PC-9 (cell line): Measurements from ENCODE around the gene DHRS7B. TPM values are rescaled to one million over a fixed set of nuclear protein-coding genes. Genes with fewer than 3 reads are reported as not detected.

Experiments
- BruUV-seq: library from RNA; stranded (reverse); fragments of 400-500 nt; replicated peaks from 2 replicates; lab custom pipeline; 2021; lab: Mats Ljungman, UMichigan
- CTCF ChIA-PET: fragments of 300-600 bp; sonication (Branson Sonifier 250); formaldehyde crosslinking; loops from one replicate; lab custom pipeline; 2022; ENCODE audit warnings: antibody characterized with exemption; lab: Charles Lee
- POLR2A ChIA-PET: fragments of 300-600 bp; sonication (Branson Sonifier 250); formaldehyde crosslinking; loops from one replicate; lab custom pipeline; 2022; ENCODE audit warnings: antibody characterized with exemption; ENCODE audit not compliant: unreplicated experiment; lab: Charles Lee
- DNase-seq, 2 experiments: peaks; one replicate each; pipeline versions ENCODE4 v3.0.0 to v3.0.0-alpha.2; 2015 to 2022; ENCODE audit warnings: mixed read lengths in 1 of 2
- H2AFZ ChIP-seq: fragments of 200-600 bp; sonication (generic); 2 replicates; pipeline ENCODE4 v1.8.1; 2017; ENCODE audit warnings: antibody characterized with exemption
- H3F3A ChIP-seq: fragments of 200-600 bp; sonication (generic); 2 replicates; pipeline ENCODE4 v1.8.1; 2017; ENCODE audit warnings: antibody characterized with exemption, mild to moderate bottlenecking, low read depth; ENCODE audit not compliant: insufficient read depth
- H3K27ac ChIP-seq: fragments of 200-600 bp; sonication (generic); 2 replicates; pipeline ENCODE4 v1.6.1; 2016; ENCODE audit warnings: mixed run types
- H3K27me3 ChIP-seq: fragments of 200-600 bp; sonication (generic); 2 replicates; pipeline ENCODE4 v1.6.1; 2016; ENCODE audit warnings: low read depth, mixed run types; ENCODE audit not compliant: insufficient read depth
- H3K36me3 ChIP-seq: fragments of 200-600 bp; sonication (generic); 2 replicates; pipeline ENCODE4 v1.6.1; 2016; ENCODE audit warnings: low read depth, mixed run types
- H3K4me1 ChIP-seq: fragments of 200-600 bp; sonication (generic); replicated peaks from 2 replicates; pipeline ENCODE4 v1.6.1; 2016; ENCODE audit warnings: mixed run types; ENCODE audit not compliant: insufficient read depth
- H3K4me2 ChIP-seq: fragments of 200-600 bp; sonication (generic); 2 replicates; pipeline ENCODE4 v1.6.1; 2017; ENCODE audit warnings: mixed run types
- H3K4me3 ChIP-seq: fragments of 200-600 bp; sonication (generic); 2 replicates; pipeline ENCODE4 v1.6.1; 2016; ENCODE audit warnings: mixed run types
- H3K79me2 ChIP-seq: fragments of 200-600 bp; sonication (generic); 2 replicates; pipeline ENCODE4 v1.6.1; 2017; ENCODE audit warnings: low read depth, mixed run types
- H3K9me2 ChIP-seq: fragments of 200-600 bp; sonication (generic); 2 replicates; pipeline ENCODE4 v1.8.1; 2017; ENCODE audit warnings: mild to moderate bottlenecking; ENCODE audit not compliant: insufficient read depth
- H3K9me3 ChIP-seq: fragments of 200-600 bp; sonication (generic); 2 replicates; pipeline ENCODE4 v1.8.1; 2016; ENCODE audit warnings: low read depth; ENCODE audit not compliant: insufficient read depth
- H4K20me1 ChIP-seq: fragments of 200-600 bp; sonication (generic); 2 replicates; pipeline ENCODE4 v1.8.1; 2017; ENCODE audit not compliant: insufficient read depth
- EZH2 ChIP-seq: fragments of 200-600 bp; sonication (generic); IDR thresholded peaks from 2 replicates; pipeline ENCODE4 v1.8.0; 2017; ENCODE audit warnings: antibody characterized with exemption, low read depth
- intact Hi-C: fragments of 100-400 bp; cut with micrococcal nuclease; formaldehyde crosslinking; loops from one replicate; pipeline ENCODE4 v1.10.0; 2022; ENCODE audit not compliant: unreplicated experiment
- total RNA-seq: library from RNA; stranded (reverse); gene quantifications from 2 replicates; pipeline ENCODE4 v1.2.3, GENCODE V29; 2021
- TF ChIP-seq, protein P1 (sequence below): fragments of 200-600 bp; sonication (generic); conservative IDR thresholded peaks from 2 replicates; pipeline ENCODE4 v1.6.1; 2017; ENCODE audit warnings: mixed run types, antibody characterized with exemption, mild to moderate bottlenecking, moderate library complexity

The DHRS7B gene
- total RNA-seq, 1 experiment from 2014 or later = 27.9 TPM

DNA sequence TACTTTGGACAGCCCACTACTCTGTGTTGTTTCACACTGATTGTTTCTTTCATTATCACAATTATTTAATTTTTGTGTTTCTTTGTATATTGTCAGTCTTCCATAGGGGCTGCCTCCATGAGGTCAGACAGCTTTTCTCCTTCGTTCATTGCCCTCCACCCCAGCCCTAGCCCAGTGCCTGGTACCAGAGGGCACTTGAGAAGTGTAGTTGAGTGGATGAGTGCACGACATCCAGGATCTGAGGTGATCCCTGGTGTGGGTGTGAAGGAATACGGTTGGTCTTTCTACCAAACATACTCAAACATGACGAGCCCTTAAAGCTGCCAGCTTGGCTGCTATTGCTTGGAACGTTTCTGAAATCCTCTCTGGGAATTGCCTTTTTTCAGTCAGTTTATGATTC lies 37.9 kb downstream of the DHRS7B start:
- H3K36me3 ChIP-seq = no peaks in the 10 kb centered on the region
- H3K9me3 ChIP-seq = no peaks in the 10 kb centered on the region
- H2AFZ ChIP-seq = no peak overlapping the region
- BruUV-seq = no TSS peak
- no peak overlapping the region for H3K27ac ChIP-seq
- no peaks in the 10 kb centered on the region for H3K27me3 ChIP-seq
- no peaks in the 10 kb centered on the region for H3F3A ChIP-seq
- CTCF ChIA-PET = no interaction called here
- no peaks in the 10 kb centered on the region for H3K79me2 ChIP-seq
- no peak for DNase-seq
- intact Hi-C loops = no loop called here
- H3K4me2 ChIP-seq = no peak overlapping the region
- no peaks in the 10 kb centered on the region for H3K9me2 ChIP-seq
- H3K4me3 ChIP-seq = no peak overlapping the region
- no peak for TF ChIP-seq EZH2
- TF ChIP-seq, protein P1, sequence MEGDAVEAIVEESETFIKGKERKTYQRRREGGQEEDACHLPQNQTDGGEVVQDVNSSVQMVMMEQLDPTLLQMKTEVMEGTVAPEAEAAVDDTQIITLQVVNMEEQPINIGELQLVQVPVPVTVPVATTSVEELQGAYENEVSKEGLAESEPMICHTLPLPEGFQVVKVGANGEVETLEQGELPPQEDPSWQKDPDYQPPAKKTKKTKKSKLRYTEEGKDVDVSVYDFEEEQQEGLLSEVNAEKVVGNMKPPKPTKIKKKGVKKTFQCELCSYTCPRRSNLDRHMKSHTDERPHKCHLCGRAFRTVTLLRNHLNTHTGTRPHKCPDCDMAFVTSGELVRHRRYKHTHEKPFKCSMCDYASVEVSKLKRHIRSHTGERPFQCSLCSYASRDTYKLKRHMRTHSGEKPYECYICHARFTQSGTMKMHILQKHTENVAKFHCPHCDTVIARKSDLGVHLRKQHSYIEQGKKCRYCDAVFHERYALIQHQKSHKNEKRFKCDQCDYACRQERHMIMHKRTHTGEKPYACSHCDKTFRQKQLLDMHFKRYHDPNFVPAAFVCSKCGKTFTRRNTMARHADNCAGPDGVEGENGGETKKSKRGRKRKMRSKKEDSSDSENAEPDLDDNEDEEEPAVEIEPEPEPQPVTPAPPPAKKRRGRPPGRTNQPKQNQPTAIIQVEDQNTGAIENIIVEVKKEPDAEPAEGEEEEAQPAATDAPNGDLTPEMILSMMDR = no peak
- POLR2A ChIA-PET = no interaction called here
- no peaks in the 10 kb centered on the region for H4K20me1 ChIP-seq
- H3K4me1 ChIP-seq = no peaks in the 10 kb centered on the region

DNA sequence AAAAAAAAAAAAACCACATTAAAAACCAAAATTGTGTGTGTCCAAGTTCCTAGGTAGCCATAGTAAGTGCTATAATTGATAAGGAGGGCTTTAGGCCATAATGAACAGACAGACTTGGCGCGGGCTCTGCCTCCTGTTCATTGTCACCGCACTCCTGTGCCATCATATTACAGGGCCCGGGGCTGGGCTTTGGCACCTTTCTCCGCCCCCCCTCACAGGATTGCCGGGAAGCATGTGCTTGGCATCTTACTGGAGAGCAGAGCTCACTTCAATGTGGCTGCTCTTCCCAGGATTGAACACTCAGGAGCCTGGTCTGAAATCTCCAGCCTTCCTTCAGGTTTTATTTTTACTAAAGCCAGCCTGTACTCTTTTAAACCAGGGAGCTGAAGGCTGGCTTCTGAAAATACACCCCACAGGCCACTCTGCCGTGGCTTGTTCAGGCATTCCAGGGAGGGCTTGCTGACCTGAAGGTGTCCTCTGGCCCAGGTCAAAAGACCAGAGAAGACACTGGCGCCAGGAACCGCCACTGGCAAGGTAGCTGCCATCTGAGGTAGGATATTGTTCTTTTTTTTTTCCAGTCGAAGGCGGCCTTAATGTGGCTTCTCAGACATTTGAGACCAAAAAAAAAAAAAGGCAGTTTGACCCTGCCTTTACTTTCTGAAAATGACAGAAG lies 39.3 kb downstream of the DHRS7B start:
- Histone ChIP-seq H3K9me2 (no peaks in the 10 kb centered on the region), H3F3A (no peaks in the 10 kb centered on the region), H2AFZ (no peak overlapping the region), H3K36me3 (no peaks in the 10 kb centered on the region), H3K9me3 (no peaks in the 10 kb centered on the region), H3K27ac (no peak overlapping the region), H3K4me1 (no peaks in the 10 kb centered on the region), H3K4me3 (no peak overlapping the region), H3K4me2 (no peak overlapping the region), H3K79me2 (no peaks in the 10 kb centered on the region), H4K20me1 (no peaks in the 10 kb centered on the region), H3K27me3 (no peaks in the 10 kb centered on the region)
- ChIA-PET CTCF (no interaction called here), POLR2A (no interaction called here)
- TF ChIP-seq, protein P1 = no peak
- TF ChIP-seq EZH2 = no peak
- no TSS peak for BruUV-seq
- no peak for DNase-seq
- intact Hi-C loops = no loop called here

DNA sequence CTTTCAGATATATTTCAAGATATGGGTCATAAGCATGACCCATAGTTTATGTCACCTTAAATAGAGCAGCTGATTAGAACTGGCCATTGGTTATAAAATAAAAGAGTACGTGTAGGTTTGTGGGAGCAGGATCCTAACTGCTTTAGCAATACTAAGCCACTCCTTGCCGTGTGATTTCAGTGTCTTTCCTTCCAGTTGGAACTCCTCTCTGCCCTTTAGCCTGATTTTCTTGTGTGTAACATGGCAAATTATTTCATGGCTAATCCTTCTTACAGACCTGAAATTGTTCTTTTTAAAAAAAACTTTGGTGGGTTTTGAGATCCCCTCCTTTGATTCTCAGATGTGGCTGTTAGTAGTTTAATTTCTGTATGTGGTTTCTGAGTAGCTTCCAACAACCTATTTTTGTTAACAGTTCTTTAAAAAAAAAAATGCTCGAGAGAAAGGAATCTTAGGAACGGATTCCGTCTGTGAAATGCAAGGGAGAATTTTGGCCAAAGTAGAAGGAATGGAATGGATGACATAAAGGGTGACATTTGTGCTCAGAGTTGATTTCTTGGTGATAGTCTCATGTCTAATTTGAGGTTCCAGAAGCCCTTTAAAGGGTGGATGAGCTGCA lies 39.9 kb downstream of the DHRS7B start:
- no peaks in the 10 kb centered on the region for H3K9me2 ChIP-seq
- H3K4me3 ChIP-seq = no peak overlapping the region
- intact Hi-C loops = no loop called here
- no peak for TF ChIP-seq EZH2
- TF ChIP-seq, protein P1 = no peak
- H3F3A ChIP-seq = no peaks in the 10 kb centered on the region
- DNase-seq = no peak
- H3K79me2 ChIP-seq = no peaks in the 10 kb centered on the region
- no peak overlapping the region for H3K27ac ChIP-seq
- no peak overlapping the region for H3K4me2 ChIP-seq
- H3K27me3 ChIP-seq = no peaks in the 10 kb centered on the region
- BruUV-seq = no TSS peak
- ChIA-PET POLR2A (interaction anchor here (0.6 kb wide), 1 partner anchor 278 kb away, joined by 3 read pairs; no protein-coding TSS in a partner anchor), CTCF (no interaction called here)
- no peak overlapping the region for H2AFZ ChIP-seq
- H3K4me1 ChIP-seq = no peaks in the 10 kb centered on the region
- H3K9me3 ChIP-seq = no peaks in the 10 kb centered on the region
- H3K36me3 ChIP-seq = no peaks in the 10 kb centered on the region
- H4K20me1 ChIP-seq = no peaks in the 10 kb centered on the region
